CD4-positive, alpha-beta T cell treated with Interleukin-15 for 4 hours (primary cell): ENCODE results near the gene MEGF6.
A peak's percentile ranks its signal among the peaks of the same experiment; 100 is the strongest.

ENCODE experiments used
- DNase-seq: peaks from one replicate; pipeline ENCODE4 v3.0.0-alpha.2; 2020; ENCODE audit warnings: low spot score

MEGF6 gene

GRCh38 chr1:3485016-3485415 is 126.3 kb downstream of the MEGF6 start:
- no peak for DNase-seq

GRCh38 chr1:3483801-3484444 is 127.4 kb downstream of the MEGF6 start:
- DNase-seq, result peak; percentile 21

GRCh38 chr1:3483380-3483779 is 127.9 kb downstream of the MEGF6 start:
- no peak for DNase-seq

- DNase-seq, result no peak
Measured at GRCh38 chr1:3482378-3482849, 128.9 kb downstream of the MEGF6 start.

GRCh38 chr1:3481836-3482375 is 129.4 kb downstream of the MEGF6 start:
- DNase-seq, result no peak

GRCh38 chr1:3481046-3481445 is 130.3 kb downstream of the MEGF6 start:
- no peak for DNase-seq

GRCh38 chr1:3480369-3480719 is 131.0 kb downstream of the MEGF6 start:
- DNase-seq, result no peak

GRCh38 chr1:3479511-3480368 is 131.6 kb downstream of the MEGF6 start:
- DNase-seq, result no peak

GRCh38 chr1:3478187-3478586 is 133.1 kb downstream of the MEGF6 start:
- DNase-seq, result no peak

GRCh38 chr1:3477241-3477995 is 133.9 kb downstream of the MEGF6 start:
- no peak for DNase-seq

- no peak for DNase-seq
Measured at GRCh38 chr1:3476666-3477065, 134.6 kb downstream of the MEGF6 start.

- DNase-seq, result no peak
Measured at GRCh38 chr1:3475839-3476573, 135.3 kb downstream of the MEGF6 start.

- no peak for DNase-seq
Measured at GRCh38 chr1:3474421-3474820, 136.9 kb downstream of the MEGF6 start.

- DNase-seq, result no peak
Measured at GRCh38 chr1:3474016-3474415, 137.3 kb downstream of the MEGF6 start.

- DNase-seq, result no peak
Measured at GRCh38 chr1:3473381-3473844, 137.9 kb downstream of the MEGF6 start.

- DNase-seq, result no peak
Measured at GRCh38 chr1:3472906-3473305, 138.4 kb downstream of the MEGF6 start.

GRCh38 chr1:3472088-3472850 is 139.0 kb downstream of the MEGF6 start:
- DNase-seq, result no peak

- DNase-seq, result no peak
Measured at GRCh38 chr1:3471356-3472087, 139.8 kb downstream of the MEGF6 start.

- no peak for DNase-seq
Measured at GRCh38 chr1:3470650-3471355, 140.5 kb downstream of the MEGF6 start.
